HG03135 (cell line): ENCODE results near the gene KRTAP9-4.
"Not testable (repeated sequence)": the region's sequence is repeated elsewhere in the genome, so short reads cannot be mapped to it uniquely, and the experiment has no call there.

Experiments used
- ATAC-seq: cut with Tn5 transposase; IDR thresholded peaks from one replicate; pipeline ENCODE4 v1.9.1; 2021; ENCODE audit warnings: mild to moderate bottlenecking, moderate library complexity; ENCODE audit not compliant: unreplicated experiment

Gene KRTAP9-4, protein sequence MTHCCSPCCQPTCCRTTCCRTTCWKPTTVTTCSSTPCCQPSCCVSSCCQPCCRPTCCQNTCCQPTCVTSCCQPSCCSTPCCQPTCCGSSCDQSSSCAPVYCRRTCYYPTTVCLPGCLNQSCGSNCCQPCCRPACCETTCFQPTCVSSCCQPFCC

DNA sequence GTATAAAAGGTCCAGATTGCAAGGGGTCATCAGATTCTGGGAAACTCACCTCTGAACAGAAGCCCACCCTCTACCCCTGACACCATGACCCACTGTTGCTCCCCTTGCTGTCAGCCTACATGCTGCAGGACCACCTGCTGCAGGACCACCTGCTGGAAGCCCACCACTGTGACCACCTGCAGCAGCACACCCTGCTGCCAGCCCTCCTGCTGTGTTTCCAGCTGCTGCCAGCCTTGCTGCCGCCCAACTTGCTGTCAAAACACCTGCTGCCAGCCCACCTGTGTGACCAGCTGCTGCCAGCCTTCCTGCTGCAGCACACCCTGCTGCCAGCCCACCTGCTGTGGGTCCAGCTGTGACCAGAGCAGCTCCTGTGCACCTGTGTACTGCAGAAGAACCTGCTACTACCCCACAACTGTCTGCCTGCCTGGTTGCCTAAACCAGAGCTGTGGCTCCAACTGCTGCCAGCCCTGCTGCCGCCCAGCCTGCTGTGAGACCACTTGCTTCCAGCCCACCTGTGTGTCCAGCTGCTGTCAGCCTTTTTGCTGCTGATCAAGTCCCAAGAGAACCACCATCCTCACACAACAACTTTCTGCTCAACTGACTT lies at the start of gene KRTAP9-4:
Gene KRTAP9-4 (plus strand): TSS at position 51 of the 604 bp plus-strand sequence. CDS start 34 bp downstream, at position 85.
- ATAC-seq: not testable (repeated sequence)

DNA sequence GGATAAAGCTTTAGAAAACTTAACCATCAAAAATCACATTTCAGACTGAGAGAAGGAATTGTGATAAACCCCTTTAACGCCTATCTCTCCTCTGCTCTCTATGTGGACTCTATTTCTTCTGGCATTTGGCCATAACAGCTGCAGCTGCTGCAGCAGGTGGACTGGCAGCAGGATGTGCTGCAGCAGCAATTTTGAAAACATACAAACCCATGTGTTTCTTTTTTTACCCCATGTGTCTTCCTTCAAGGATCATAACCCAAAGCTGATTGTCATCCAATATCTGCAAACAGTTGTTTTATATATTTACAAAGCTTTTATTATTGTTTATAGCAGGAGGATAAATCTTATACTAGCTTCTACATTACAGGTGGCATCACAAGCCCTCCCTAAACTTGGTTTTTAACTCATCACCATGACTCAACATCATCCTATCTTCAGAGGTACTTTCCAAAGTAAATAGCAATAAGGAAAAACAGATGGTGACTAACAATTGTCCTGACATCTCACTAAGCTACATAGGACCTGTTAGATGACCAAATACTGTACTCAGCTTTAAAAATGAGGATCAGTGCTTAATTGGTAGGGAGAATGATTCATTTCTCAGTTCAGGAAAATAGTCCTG lies 37.5 kb upstream of the KRTAP9-4 start:
- no peak for ATAC-seq

DNA sequence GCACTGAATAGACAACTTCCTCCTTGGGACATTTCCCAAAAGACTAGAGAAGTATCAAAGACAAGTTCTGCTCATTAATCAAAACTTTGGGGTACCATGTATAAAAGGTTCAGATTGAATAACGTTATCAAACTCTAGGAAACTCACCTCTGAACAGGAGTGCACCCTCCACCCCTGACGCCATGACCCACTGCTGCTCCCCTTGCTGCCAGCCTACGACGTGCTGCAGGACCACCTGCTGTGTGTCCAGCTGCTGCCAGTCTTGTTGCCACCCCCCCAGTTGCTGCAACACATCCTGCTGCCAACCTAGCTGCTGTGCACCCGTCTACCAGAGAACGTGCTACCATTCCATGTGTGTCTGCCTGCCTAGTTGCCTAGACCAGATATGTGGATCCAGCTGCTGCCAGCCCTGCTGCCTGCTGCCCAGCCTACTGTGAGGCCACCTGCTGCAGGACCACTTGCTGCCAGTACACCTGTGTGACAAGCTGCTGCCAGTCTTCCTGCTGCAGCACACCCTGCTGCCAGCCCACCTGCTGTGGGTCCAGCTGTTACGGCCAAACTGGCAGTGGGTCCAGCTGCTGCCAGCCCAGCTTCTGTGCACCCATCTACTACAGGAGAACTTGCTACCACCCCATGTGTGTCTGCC lies 36.8 kb upstream of the KRTAP9-4 start:
- ATAC-seq: no peak

DNA sequence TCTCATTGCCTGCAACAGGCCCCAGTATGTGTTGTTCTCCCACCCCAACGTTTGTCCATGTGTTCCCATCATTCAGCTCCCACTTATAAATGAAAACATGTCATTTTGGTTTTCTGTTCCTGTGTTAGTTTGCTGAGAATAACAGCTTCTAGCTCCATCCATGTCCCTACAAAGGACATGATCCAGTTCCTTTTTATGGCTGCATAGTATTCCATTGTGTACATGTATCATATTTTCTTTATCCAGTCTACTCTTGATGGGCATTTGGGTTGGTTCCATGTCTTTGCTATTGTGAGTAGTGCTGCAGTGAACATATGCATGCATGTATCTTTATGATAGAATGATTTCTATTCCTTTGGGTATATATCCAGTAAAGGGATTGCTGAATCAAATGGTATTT lies 33.8 kb upstream of the KRTAP9-4 start:
- no peak for ATAC-seq

DNA sequence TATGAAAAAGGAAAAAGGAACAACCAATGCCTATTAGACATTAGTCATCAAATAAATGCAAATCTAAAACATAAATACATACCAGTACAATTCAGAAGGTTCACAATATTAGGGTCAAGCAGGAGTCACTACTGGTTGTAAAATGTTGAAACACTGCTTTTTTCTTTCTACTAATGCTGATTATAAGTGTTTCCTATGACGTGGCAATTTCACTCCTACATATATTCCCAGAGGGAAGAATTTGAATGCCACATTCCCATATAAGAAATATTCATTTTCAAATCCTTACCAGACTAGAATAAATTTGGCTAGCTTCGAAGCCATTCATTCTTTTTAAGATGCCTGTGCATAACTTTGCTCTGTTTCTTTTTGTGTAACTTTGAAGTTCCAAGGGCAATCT lies 25.7 kb upstream of the KRTAP9-4 start:
- no peak for ATAC-seq

DNA sequence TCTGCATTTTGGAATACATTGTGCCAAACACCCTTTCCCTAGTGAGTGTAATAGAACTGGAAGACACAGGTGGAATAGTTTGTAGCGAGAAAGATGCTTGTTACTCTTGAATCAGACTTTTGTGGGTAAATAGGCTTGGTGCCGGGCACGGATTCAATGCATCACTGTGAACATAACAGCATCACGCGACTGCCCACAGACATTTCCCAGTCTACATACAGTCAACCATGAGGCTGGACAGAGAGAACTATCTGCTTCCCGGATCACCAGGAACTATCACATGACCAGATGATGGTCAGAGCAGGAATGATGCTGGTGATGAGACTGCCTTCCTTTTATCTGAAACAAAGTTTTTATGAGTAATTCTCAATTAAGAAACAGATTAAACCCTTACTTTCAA lies 23.4 kb upstream of the KRTAP9-4 start:
- ATAC-seq: no peak

DNA sequence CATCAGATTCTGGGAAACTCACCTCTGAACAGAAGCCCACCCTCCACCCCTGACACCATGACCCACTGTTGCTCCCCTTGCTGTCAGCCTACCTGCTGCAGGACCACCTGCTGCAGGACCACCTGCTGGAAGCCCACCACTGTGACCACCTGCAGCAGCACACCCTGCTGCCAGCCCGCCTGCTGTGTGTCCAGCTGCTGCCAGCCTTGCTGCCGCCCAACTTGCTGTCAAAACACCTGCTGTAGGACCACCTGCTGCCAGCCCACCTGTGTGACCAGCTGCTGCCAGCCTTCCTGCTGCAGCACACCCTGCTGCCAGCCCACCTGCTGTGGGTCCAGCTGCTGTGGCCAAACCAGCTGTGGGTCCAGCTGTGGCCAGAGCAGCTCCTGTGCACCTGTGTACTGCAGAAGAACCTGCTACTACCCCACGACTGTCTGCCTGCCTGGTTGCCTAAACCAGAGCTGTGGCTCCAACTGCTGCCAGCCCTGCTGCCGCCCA lies 22.8 kb upstream of the KRTAP9-4 start, which contains the start of gene KRTAP9-2:
Gene KRTAP9-2 (plus strand): TSS at position 51 of the 498 bp plus-strand sequence. CDS start 7 bp downstream, at position 58.
- ATAC-seq: not testable (repeated sequence)

DNA sequence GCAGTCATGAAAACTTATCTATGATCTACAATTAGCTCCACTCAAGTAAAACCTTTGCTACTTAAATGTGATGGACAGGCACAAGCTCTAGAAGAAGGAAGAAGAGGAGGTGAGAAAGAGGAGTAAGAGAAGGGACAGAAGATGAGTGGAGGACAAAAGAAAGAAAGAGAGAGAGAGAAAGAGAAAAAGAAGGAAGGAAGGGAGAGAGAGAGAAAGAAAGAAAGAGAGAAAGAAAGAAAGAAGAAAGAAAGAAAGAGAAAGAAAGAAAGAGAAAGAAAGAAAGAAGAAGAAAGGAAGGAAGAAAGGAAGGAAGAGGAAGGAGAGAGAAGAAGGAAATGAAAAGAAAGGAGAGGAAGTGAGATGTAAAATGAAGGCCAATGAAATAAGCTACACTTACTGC lies 19.4 kb upstream of the KRTAP9-4 start:
- ATAC-seq: no peak

DNA sequence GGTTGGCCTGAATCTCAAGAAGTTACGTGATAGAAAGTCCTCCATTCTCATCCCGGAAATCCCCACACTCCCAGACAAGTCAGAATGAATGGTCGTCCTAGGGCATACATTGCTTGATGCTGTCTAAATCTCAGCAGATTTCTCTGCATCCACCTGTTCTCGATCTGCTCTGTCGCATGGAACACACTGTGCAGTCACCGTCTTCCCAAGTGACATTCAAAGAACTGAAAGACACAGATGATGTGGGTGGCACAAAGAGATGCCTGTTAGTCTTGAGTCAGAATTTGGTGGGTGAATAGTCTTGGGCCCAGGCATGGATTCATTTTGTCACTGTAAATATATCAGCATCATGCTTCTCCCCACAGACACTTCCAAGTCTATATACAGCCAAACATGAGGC lies 17.8 kb upstream of the KRTAP9-4 start:
- no peak for ATAC-seq

DNA sequence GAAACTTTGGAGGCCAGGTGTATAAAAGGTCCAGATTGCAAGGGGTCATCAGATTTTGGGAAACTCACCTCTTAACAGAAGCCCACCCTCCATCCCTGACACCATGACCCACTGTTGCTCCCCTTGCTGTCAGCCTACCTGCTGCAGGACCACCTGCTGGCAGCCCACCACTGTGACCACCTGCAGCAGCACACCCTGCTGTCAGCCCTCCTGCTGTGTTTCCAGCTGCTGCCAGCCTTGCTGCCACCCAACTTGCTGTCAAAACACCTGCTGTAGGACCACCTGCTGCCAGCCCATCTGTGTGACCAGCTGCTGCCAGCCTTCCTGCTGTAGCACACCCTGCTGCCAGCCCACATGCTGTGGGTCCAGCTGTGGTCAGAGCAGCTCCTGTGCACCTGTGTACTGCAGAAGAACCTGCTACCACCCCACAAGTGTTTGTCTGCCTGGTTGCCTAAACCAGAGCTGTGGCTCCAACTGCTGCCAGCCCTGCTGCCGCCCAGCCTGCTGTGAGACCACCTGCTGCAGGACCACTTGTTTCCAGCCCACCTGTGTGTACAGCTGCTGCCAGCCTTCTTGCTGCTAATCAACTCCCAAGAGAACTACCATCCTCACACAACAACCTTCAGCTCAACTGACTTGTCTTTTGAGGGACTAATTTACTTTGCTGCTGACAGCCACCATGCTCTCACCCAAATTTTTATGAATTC lies 16.9 kb upstream of the KRTAP9-4 start, which contains the start of gene KRTAP9-3:
Gene KRTAP9-3 (plus strand): TSS at position 51 of the 707 bp plus-strand sequence. CDS start 53 bp downstream, at position 104.
- not testable (repeated sequence) for ATAC-seq

DNA sequence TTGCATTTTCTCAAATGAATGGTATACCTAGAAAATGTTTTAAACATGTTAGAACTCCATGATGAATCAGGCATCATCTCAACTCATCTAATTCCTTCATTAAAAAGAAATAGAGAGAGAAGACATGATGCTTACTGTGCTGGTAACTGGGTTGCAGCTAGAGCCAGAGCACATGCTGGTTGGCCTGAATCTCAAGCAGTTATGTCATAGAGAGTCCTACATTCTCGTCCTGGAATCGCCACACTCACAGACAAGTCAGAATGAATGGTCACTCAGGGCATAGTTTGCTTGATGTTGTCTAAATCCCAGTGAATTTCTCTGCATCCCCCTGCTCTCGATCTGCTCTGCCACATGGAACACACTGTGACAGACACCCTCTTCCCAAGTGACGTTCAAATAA lies 12.4 kb upstream of the KRTAP9-4 start:
- ATAC-seq: not testable (repeated sequence)

DNA sequence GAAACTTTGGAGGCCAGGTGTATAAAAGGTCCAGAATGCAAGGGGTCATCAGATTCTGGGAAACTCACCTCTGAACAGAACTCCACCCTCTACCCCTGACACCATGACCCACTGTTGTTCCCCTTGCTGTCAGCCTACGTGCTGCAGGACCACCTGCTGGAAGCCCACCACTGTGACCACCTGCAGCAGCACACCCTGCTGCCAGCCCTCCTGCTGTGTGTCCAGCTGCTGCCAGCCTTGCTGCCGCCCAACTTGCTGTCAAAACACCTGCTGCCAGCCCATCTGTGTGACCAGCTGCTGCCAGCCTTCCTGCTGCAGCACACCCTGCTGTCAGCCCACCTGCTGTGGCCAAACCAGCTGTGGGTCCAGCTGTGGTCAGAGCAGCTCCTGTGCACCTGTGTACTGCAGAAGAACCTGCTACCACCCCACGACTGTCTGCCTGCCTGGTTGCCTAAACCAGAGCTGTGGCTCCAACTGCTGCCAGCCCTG lies 11.5 kb upstream of the KRTAP9-4 start, which contains the start of gene KRTAP9-8:
Gene KRTAP9-8 (plus strand): TSS at position 51 of the 489 bp plus-strand sequence. CDS start 53 bp downstream, at position 104.
- ATAC-seq: not testable (repeated sequence)

DNA sequence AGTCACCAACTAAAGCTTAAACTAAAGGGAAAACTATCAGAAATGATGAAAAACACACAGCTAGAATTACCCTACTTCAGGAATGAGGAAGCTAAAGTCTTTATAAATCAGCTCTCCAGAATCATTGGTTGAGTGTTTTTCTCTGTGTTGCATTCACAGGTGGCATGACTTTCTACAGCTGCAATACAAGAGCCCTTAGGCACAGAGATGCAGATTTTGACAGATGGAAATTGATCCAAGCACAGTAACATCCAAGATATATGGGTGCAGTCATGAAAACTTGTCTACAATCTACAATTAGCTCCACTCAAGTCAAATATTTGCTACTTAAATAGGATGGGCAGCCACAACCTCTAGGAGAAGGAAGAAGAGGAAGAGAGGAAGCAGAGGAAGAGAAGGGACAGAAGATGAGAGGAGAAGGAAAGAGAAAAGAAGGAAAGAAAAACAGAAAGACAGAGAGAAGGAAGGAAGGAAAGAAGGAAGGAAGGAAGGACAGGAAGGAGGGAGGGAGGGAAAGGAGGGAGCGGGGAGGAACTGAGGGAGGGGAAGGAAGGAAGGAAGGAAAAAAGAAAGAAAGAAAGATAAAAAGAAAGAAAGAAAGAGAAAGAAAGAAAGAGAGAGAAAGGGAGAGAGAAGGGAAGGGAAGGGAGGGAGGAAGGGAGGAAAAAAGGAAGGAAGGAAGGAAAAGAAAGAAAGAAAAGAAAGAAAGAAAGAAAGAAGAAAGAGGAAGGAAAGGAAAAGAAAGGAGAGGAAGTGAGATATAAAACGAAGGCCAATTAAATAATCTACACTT lies 2.3 kb upstream of the KRTAP9-4 start:
- ATAC-seq: not testable (repeated sequence)

DNA sequence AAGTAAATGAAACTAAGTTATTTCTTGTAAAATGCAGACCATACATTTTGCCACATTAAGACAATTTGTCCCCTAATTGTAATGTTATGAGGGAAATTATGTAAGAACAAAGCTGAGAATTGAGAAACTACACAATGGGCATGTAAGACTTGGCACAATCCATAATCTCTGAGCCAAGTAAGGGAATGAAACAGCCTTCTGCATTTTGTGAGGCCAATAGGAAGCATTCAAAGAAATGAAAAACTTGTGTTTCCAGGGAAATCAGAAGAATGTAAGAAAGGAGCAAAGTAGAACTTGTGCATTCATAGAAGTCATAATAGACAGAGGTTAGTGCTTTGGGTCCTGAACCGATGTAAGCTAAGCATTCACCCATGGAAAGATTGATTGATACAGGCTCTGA lies 1.8 kb downstream of the KRTAP9-4 start:
- ATAC-seq: no peak

DNA sequence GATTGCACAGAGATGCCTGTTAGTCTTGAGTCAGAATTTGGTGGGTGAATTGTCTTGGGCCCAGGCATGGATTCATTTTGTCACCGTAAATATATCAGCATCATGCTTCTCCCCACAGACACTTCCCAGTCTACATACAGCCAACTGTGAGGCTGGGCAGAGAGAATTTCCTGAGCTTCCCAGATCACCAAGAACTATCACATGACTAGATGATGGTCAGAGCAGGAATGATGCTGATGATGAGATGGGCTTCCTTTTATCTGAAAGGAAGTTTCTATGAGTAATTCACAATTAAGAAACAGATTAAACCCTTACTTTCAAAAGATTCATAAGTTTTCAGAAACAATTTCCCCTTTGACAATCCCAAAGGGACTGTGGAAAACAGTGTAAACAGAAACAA lies 5.4 kb downstream of the KRTAP9-4 start:
- no peak for ATAC-seq

DNA sequence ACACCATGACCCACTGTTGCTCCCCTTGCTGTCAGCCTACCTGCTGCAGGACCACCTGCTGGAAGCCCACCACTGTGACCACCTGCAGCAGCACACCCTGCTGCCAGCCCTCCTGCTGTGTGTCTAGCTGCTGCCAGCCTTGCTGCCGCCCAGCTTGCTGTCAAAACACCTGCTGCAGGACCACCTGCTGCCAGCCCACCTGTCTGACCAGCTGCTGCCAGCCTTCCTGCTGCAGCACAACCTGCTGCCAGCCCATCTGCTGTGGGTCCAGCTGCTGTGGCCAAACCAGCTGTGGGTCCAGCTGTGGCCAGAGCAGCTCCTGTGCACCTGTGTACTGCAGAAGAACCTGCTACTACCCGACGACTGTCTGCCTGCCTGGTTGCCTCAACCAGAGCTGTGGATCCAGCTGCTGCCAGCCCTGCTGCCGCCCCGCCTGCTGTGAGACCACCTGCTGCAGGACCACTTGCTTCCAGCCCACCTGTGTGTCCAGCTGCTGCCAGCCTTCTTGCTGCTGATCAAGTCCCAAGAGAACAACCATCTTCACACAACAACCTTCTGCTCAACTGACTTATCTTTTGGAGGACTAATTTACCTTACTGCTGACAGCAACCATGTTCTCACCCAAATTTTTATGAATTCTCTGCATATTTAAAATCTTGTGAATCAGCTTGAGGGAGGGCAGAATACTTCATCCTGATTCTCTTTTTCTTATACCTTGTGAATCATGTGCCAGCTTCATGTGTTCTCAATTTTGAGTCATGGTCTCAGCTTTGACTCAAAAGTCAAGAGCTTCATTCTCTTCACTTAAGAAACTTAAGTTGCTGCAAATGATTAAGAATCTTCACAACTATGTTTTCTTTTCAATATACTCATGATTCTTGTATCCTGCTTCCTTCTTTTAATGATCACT lies 6.1 kb downstream of the KRTAP9-4 start, which contains the start of gene KRTAP9-9:
Gene KRTAP9-9 (plus strand): TSS at position 4 of the 910 bp plus-strand sequence.
- ATAC-seq: not testable (repeated sequence)

DNA sequence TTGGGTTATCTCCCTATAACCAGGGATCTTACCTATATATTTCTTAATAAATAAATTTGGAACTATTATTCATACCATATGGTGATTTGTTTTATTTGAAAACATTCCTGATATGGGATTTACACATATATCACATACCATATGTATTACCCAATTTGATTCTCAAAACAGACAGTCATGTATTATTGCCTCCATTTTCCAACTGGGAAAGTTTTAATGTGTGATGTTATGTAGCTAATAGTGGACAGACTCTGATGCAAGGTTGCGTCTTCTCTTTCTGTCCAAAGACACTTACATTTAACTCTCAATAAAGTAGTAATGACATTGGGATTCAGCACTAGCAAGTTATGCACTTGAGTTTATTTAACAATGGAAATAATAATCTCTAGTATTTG lies 6.8 kb downstream of the KRTAP9-4 start:
- ATAC-seq: no peak

DNA sequence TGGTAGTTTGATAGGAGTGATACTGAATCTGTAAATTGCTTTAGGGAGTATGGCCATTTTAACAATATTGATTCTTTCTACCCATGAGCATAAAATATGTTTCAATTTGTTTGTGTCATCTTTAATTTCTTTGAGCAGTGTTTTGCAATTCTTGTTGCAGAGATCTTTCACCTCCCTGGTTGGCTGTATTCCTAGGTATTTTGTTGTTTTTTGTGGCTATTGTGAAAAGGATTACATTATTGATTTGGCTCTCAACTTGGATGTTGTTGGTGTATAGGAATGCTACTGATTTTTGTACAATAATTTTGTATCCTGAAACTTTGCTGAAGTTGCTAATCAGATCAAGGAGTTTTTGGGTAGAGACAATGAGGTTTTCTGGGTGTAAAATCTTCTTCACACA lies 8.9 kb downstream of the KRTAP9-4 start:
- ATAC-seq: no peak

DNA sequence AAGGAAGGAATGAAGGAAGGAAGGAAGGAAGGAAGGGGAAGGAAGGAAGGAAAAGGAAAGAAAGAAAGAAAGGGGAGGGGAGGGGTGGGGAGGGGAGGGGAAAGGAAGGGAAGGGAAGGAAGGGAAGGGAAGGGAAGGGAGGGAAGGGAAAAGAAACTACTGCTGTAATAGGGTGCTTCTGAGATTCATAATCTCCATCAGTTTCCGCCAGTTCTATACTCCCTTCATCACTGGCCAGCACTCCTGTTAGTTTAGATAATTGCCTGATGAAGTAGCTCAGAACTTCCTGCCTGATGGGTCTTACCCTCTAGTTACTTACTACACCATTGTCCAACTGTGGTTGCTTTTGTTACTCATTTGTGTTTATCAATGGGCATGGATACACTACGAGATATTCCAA lies 13.7 kb downstream of the KRTAP9-4 start:
- no peak for ATAC-seq
